ENCODE results near the gene CDC37.
A peak's percentile ranks its signal among the peaks of the same experiment; 100 is the strongest.

DNA sequence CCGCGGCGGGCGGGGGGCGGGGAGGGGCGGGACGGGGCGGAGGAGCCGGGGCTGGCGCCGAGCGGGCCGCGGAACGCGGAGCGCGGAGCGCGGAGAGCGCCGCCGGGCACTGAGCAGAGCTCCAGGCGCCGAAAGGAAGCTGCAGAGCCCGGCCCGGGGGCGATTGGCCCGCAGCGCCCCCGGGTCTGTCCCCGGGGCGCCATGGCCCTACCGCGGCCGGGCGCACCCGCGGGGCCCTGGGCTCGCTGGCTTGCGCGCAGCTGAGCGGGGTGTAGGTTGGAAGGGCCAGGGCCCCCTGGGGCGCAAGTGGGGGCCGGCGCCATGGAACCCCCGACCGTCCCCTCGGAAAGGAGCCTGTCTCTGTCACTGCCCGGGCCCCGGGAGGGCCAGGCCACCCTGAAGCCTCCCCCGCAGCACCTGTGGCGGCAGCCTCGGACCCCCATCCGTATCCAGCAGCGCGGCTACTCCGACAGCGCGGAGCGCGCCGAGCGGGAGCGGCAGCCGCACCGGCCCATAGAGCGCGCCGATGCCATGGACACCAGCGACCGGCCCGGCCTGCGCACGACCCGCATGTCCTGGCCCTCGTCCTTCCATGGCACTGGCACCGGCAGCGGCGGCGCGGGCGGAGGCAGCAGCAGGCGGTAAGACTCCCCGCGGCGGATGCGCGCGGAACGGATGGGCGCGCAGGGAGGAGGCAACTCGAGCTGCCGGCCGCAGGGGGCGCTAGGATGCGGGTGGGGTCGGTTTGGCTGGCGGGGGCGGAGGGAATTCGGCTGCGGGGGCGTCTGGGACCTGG, 17.3 kb upstream of the CDC37 start, which contains the start of gene PDE4A:
- no peak for TF ChIP-seq POLR2A (IDR thresholded peaks at IDR 0.05)
- TF ChIP-seq CTCF (IDR thresholded peaks at IDR 0.05), result peak in 1 of 6 experiments; percentile 16

Data from adrenal gland (tissue), 5 donors.